ENCODE results near the gene ELAVL2.

DNA sequence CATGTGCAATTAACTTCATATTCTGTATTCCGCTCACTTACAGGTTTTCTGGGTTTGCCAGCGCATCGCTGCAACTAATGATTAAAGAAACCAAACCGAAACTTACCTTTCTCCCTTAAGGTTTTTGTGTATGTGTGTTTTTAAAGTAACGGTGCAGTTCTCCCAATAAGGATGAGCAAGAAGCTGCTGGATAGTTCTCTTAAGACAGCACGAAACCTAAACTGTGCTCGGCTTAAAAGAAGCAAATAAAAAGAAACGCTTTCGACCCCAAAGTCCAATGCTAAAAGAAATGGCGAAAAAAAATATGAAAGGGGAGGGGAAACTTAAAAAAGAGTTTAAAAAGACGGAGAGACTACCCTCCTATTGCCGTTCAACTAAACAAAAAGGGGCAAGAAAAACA lies 340 bp downstream of the ELAVL2 start:
- no peak for TF ChIP-seq U2AF1 (optimal IDR thresholded peaks at IDR 0.05; ENCODE audit: low read depth, low read length)
- TF ChIP-seq CTCF (IDR thresholded peaks at IDR 0.05 in 2 of 3, conservative IDR thresholded peaks at IDR 0.05 in 1 of 3; ENCODE audit: insufficient read depth in 2 of 3, low read depth in 1 of 3, low read length in 3 of 3): no peak
- no peak for TF ChIP-seq ZNF134 (CRISPR knock-in tag; conservative IDR thresholded peaks at IDR 0.05)
- no peak for TF ChIP-seq YBX1 (IDR thresholded peaks at IDR 0.05)
- TF ChIP-seq ELF2 (CRISPR knock-in tag; IDR thresholded peaks at IDR 0.05): no peak
- TF ChIP-seq CHCHD3 (CRISPR knock-in tag; IDR thresholded peaks at IDR 0.05): no peak
- TF ChIP-seq POLR2A (conservative IDR thresholded peaks at IDR 0.05): no peak
- no peak for TF ChIP-seq ZBTB17 (CRISPR knock-in tag; IDR thresholded peaks at IDR 0.05)
- no peak for TF ChIP-seq REST (IDR thresholded peaks at IDR 0.05; ENCODE audit: borderline replicate concordance)
- TF ChIP-seq REST (CRISPR knock-in tag; IDR thresholded peaks at IDR 0.05; ENCODE audit: low read depth): no peak
- TF ChIP-seq NR1H2 (CRISPR knock-in tag; IDR thresholded peaks at IDR 0.05): no peak
- TF ChIP-seq ZNF232 (CRISPR knock-in tag; IDR thresholded peaks at IDR 0.05): no peak
- TF ChIP-seq, protein P1, sequence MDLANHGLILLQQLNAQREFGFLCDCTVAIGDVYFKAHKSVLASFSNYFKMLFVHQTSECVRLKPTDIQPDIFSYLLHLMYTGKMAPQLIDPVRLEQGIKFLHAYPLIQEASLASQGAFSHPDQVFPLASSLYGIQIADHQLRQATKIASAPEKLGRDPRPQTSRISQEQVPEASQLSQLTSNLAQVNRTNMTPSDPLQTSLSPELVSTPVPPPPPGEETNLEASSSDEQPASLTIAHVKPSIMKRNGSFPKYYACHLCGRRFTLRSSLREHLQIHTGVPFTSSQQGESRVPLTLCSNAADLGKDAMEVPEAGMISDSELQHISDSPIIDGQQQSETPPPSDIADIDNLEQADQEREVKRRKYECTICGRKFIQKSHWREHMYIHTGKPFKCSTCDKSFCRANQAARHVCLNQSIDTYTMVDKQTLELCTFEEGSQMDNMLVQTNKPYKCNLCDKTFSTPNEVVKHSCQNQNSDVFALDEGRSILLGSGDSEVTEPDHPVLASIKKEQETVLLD (IDR thresholded peaks at IDR 0.05): no peak
